Adipocyte (in vitro differentiated cells): ENCODE data around the gene CIROP.

Source experiments
- DNase-seq: peaks from one replicate; pipeline ENCODE4 v3.0.0-alpha.2; 2015; ENCODE audit warnings: low read depth
- H3K27me3 ChIP-seq: replicated peaks from 2 replicates; pipeline ENCODE4 v1.7.0; 2013; ENCODE audit warnings: mild to moderate bottlenecking, low read length, moderate library complexity; ENCODE audit not compliant: control insufficient read depth, insufficient read depth
- H3K36me3 ChIP-seq: 2 replicates; pipeline ENCODE4 v1.7.0; 2013; ENCODE audit warnings: low read length, mild to moderate bottlenecking, moderate library complexity; ENCODE audit not compliant: control insufficient read depth, insufficient read depth, severe bottlenecking
- H3K4me1 ChIP-seq: 2 replicates; pipeline ENCODE4 v1.7.0; 2013; ENCODE audit warnings: mild to moderate bottlenecking, low read length, moderate library complexity; ENCODE audit not compliant: control insufficient read depth, insufficient read depth
- H3K4me3 ChIP-seq: 2 replicates; pipeline ENCODE4 v1.7.0; 2013; ENCODE audit warnings: mild to moderate bottlenecking, low read length, moderate library complexity
- H3K9ac ChIP-seq: 2 replicates; pipeline ENCODE4 v1.7.0; 2013; ENCODE audit warnings: mild to moderate bottlenecking, low read length, moderate library complexity
- H3K9me3 ChIP-seq: 2 replicates; pipeline ENCODE4 v1.7.0; 2013; ENCODE audit warnings: mild to moderate bottlenecking, low read length, moderate library complexity; ENCODE audit not compliant: control insufficient read depth

Gene CIROP

DNA sequence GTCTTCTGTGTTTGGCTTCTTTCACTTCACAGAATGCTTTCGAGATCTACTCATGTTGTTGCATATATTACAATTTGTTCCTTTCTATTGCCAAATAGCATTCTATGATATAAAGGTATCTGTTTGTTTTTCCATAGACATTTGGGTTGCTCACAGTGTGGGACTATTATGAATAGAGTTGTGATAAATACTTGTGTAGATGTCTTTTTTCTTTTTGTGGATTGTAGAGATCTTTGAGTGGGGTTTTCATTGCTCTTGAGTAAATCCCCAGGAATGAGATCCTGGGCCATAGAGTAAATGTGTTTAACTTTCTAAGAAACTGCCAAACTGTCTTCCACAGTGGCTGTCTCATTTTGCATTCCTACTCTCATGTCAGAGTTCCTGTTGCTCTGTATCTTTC, 39.1 kb upstream of the CIROP start:
- H3K36me3 ChIP-seq: peaks cover 14% of the 10 kb centered on the region
- peak; percentile 68 for DNase-seq
- no peaks in the 10 kb centered on the region for H3K9me3 ChIP-seq
- no peaks in the 10 kb centered on the region for H3K27me3 ChIP-seq
- H3K4me3 ChIP-seq: peak overlapping the region; percentile 18
- peaks cover 42% of the 10 kb centered on the region for H3K4me1 ChIP-seq
- no peak overlapping the region for H3K9ac ChIP-seq

GRCh38 chr14:23142826-23143225, 38.0 kb upstream of the CIROP start:
- Histone ChIP-seq H3K27me3 (no peaks in the 10 kb centered on the region), H3K9me3 (no peaks in the 10 kb centered on the region), H3K36me3 (peaks cover 21% of the 10 kb centered on the region), H3K9ac (no peak overlapping the region), H3K4me1 (peaks cover 46% of the 10 kb centered on the region), H3K4me3 (no peak overlapping the region)
- DNase-seq: no peak

DNA sequence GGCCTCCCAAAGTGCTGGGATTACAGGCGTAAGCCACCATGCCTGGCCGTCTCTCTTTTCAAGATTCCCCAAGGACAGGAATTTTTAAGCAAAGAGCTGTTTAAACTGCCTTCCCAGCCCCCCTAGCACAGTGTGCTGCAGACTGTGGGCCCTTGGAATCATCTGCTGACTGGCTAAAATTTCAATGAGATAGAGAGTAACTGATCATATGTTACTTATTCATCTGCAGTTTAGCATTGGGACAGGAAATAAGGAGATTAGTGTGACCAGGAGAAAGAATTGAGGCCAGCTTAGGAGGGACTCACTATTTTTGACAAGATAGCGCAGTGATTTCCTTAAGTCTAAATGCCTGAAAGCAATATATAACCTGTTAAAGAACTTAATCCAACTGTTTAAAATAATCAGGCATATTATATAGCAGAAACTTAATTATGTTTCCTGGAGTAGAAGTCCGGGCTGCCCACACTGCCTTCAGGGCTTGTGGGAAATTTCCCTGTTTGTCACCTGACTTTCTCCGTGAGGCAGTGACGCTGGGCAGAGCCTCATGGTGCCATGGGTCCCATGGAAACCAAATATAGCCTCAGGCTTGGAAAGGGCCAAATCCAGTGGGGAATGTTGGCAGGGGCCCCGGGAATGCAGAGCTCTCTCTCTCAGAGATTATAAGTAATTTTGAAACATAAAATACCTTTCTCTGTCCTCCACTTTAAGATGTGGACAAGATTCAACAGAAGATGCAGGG, 37.1 kb upstream of the CIROP start:
- H3K27me3 ChIP-seq: no peaks in the 10 kb centered on the region
- peaks cover 48% of the 10 kb centered on the region for H3K4me1 ChIP-seq
- H3K9ac ChIP-seq: no peak overlapping the region
- H3K36me3 ChIP-seq: peaks cover 21% of the 10 kb centered on the region
- no peak overlapping the region for H3K4me3 ChIP-seq
- no peaks in the 10 kb centered on the region for H3K9me3 ChIP-seq
- DNase-seq: peak; percentile 94

GRCh38 chr14:23140371-23140770, 35.6 kb upstream of the CIROP start:
- Histone ChIP-seq H3K27me3 (no peaks in the 10 kb centered on the region), H3K9ac (no peak overlapping the region), H3K9me3 (no peaks in the 10 kb centered on the region), H3K4me3 (no peak overlapping the region), H3K36me3 (peaks cover 29% of the 10 kb centered on the region), H3K4me1 (peaks cover 35% of the 10 kb centered on the region)
- DNase-seq: no peak

GRCh38 chr14:23139874-23140273, 35.1 kb upstream of the CIROP start:
- Histone ChIP-seq H3K27me3 (no peaks in the 10 kb centered on the region), H3K4me1 (peaks cover 34% of the 10 kb centered on the region), H3K9me3 (no peaks in the 10 kb centered on the region), H3K4me3 (no peak overlapping the region), H3K9ac (no peak overlapping the region), H3K36me3 (peaks cover 29% of the 10 kb centered on the region)
- no peak for DNase-seq

GRCh38 chr14:23137813-23138535, 33.2 kb upstream of the CIROP start:
- H3K27me3 ChIP-seq: no peaks in the 10 kb centered on the region
- DNase-seq: no peak

GRCh38 chr14:23137192-23137812, 32.5 kb upstream of the CIROP start:
- peaks cover 29% of the 10 kb centered on the region for H3K36me3 ChIP-seq
- no peak overlapping the region for H3K9ac ChIP-seq
- H3K9me3 ChIP-seq: no peaks in the 10 kb centered on the region
- no peaks in the 10 kb centered on the region for H3K27me3 ChIP-seq
- no peak overlapping the region for H3K4me3 ChIP-seq
- peaks cover 13% of the 10 kb centered on the region for H3K4me1 ChIP-seq
- no peak for DNase-seq

More at GRCh38 chr14:23137813-23138535, 33.2 kb upstream of the CIROP start:
- Histone ChIP-seq H3K4me1 (peaks cover 20% of the 10 kb centered on the region), H3K9ac (no peak overlapping the region), H3K9me3 (no peaks in the 10 kb centered on the region), H3K36me3 (peaks cover 29% of the 10 kb centered on the region), H3K4me3 (no peak overlapping the region)

DNA sequence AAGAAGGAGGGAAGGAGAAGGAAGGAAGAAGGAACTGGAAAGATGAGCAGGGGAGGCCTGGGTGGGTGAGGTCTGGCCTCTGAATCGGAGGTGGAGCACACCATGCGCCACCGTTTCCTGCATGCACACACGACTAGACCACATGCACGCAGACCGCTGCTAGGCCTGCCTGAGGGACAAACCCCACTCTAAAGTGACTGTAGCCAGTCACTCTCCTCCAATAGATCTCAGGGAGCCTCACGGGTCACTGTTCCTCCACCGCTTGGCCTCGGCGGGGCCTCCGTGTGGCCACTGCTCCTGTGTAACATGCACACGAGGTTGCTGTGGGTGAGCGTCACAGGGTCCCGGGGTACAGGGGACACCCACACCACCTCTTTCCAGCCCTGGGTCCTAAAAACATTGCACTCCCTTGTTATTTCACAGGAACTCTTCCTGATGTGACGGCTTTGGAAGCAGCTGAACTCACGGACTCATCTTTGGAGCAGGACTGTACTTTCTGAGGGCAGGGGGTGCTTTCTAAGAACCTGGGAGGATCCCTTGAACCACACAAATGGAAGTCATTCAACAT, 31.9 kb upstream of the CIROP start:
- DNase-seq: no peak
- H3K36me3 ChIP-seq: peaks cover 29% of the 10 kb centered on the region
- no peaks in the 10 kb centered on the region for H3K27me3 ChIP-seq
- no peaks in the 10 kb centered on the region for H3K9me3 ChIP-seq
- H3K9ac ChIP-seq: no peak overlapping the region
- no peak overlapping the region for H3K4me3 ChIP-seq
- peaks cover 6% of the 10 kb centered on the region for H3K4me1 ChIP-seq

DNA sequence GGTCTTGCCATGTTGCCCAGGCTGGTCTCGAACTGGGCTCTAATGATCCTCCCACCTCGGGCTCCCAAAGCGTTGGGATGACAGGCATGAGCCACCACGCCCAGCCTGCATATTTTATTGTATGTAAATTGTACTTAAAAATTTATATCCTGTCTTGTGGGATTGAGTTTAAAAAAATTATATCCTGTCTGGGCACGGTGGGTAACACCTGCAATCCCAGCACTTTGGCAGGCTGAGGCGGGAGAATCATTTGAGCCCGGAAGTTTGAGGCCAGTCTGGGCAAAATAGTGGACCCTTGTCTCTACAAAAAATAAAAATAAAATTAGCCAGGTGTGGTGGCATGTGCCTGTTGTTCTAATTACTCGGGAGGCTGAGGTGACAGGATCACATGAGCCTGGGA, 28.2 kb upstream of the CIROP start:
- H3K36me3 ChIP-seq: peaks cover 30% of the 10 kb centered on the region
- no peak overlapping the region for H3K9ac ChIP-seq
- DNase-seq: no peak
- peaks cover 3% of the 10 kb centered on the region for H3K4me1 ChIP-seq
- H3K9me3 ChIP-seq: no peaks in the 10 kb centered on the region
- H3K27me3 ChIP-seq: no peaks in the 10 kb centered on the region
- no peak overlapping the region for H3K4me3 ChIP-seq

GRCh38 chr14:23131482-23131881, 26.7 kb upstream of the CIROP start:
- Histone ChIP-seq H3K4me3 (no peak overlapping the region), H3K9me3 (no peaks in the 10 kb centered on the region), H3K4me1 (peaks cover 5% of the 10 kb centered on the region), H3K9ac (no peak overlapping the region), H3K27me3 (no peaks in the 10 kb centered on the region), H3K36me3 (peaks cover 30% of the 10 kb centered on the region)
- no peak for DNase-seq

- no peak for DNase-seq
- Histone ChIP-seq H3K4me3 (no peak overlapping the region), H3K9me3 (no peaks in the 10 kb centered on the region), H3K27me3 (no peaks in the 10 kb centered on the region), H3K9ac (no peak overlapping the region), H3K36me3 (peaks cover 24% of the 10 kb centered on the region), H3K4me1 (peaks cover 11% of the 10 kb centered on the region)
Observed at GRCh38 chr14:23130871-23131270, 26.1 kb upstream of the CIROP start.
